GM19240 (cell line): ENCODE measurements around the gene MRM2.
"Not testable (repeated sequence)": the region's sequence is repeated elsewhere in the genome, so short reads cannot be mapped to it uniquely, and the experiment has no call there.

ENCODE experiments used
- DNase-seq: peaks from one replicate; pipeline ENCODE4 v3.0.0; 2011; ENCODE audit warnings: low spot score; ENCODE audit not compliant: insufficient read length

MRM2 gene

DNA sequence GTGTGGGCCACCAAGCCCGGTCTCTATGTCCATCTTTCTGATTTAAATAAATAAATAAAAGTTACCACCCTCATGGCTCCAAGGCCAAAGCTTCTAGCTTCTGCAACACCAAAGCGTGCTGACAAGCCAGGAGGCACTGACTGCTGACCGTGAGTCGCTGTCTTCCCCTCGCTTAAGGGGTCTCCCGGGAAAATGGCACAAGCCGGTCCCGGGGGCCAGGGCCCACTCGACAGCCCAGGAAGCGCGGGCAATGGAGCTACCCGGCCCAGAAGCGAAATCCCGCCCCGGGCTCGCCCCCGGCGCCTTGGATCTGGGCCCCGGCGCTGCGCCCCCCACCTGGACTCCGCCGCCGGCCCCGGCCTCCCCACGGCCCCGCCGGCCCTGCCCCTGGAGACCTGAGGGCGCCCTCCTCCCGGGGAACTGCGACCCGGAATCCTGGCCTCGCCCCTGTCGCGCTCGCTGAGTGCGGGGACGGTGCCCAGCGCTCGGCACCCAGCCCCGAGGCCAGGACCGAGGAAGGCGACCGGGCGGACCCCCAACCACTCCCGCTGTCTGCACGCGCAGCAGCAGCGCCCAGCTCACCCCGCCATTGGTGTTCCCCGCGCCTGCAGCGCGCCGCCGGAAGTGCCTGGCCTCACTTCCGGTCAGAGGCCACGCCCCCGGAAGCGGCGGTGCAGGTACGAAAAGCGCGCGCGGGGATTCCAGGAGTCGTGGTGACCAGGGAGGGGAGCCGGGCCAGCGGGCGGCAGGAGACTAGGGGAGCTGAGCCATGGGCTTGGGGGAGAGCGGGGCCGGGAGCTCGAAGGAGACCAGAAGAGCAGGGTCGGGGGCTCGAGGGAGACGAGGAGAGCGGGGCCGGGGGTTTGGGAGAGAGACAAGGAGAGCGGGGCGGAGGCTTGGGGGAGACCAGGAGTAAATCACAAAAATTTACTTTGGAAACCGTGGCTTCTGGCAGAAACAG is at the start of gene MRM2, which contains the start of gene NUDT1:
MRM2 (minus strand) TSS at position 626 of the 961 bp plus-strand sequence; CDS start at position 590, 36 bp downstream.
NUDT1 (plus strand) TSS at position 647 of the 961 bp plus-strand sequence. CDS start 2,349 bp downstream, outside the sequence.
- DNase-seq: peak; percentile 82

DNA sequence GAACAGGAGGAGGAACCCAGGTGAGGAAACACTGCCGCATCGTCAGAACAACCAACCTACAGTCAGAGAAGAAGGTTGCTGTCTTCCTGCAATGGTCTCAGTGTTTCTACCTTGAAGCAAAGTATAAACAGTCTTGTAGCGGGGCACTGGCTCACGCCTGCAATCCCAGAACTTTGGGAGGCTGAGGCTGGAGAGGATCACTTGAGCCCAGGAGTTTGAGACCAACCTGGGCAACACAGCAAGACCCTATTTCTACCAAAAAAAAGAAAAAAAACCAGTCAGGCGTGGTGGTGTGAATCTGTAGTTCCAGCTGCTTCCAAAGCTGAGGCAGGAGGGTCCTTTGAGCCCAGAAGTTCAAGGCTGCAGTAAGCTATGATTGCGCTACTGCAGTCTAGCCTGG is 48.9 kb upstream of the MRM2 start:
- no peak for DNase-seq

DNA sequence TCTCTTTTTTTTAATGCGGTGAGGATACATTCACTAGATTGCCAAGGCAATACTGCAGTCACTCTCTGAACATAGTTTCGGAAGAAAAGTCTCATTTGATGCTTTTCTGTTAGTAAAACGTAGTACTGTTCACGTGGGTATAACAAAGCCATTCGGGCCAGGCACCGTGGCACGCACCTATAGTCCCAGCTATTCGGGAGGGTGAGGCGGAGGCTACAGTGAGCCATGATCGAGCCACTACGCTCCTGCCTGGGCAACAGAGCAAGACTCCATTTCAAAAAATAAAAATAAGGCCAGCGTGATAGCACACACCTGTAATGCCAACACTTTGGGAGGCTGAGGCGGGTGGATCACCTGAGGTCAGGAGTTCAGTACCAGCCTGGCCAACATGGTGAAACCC is 47.6 kb upstream of the MRM2 start:
- no peak for DNase-seq

DNA sequence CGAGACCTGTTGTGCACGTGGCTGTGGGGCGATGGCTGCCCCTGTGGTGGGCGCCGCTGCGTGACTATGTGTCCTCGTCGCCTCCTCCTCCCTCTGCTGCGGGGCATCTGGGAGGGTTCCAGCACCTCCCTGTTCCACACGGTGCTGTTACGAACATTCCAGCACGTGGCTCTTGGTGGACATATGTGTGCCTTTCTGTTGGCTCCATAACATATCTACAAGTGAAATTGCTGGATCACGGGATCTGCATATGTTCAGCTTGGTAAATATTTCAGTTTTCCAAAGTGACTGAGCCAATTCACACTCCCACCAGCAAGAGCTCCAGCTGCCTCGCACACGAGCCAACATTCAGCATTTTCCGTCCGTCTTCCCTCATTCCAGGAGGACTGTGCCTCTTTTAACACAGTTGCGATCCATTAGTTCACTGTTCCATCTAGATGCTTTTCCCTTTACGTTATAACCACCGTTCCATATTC is 47.1 kb upstream of the MRM2 start:
- DNase-seq: no peak

DNA sequence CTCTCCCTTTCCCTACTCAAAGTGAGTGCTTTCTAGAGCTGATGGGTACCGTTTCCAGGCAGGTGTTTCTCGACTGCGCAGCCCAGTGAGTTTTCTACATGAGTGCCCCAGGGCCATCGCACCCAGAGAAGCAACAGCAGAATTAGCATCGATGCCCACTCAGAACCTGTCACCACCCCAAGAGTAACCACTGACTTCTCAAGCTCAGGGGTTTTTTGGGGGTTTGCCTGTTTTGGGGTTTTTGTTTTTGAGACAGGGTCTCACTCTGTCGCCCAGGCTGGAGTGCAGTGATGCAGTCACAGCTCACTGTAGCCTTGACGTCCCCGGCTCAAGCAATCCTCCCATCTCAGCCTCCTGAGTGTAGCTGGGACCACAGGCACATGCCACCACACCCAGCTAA is 46.5 kb upstream of the MRM2 start:
- DNase-seq: no peak

DNA sequence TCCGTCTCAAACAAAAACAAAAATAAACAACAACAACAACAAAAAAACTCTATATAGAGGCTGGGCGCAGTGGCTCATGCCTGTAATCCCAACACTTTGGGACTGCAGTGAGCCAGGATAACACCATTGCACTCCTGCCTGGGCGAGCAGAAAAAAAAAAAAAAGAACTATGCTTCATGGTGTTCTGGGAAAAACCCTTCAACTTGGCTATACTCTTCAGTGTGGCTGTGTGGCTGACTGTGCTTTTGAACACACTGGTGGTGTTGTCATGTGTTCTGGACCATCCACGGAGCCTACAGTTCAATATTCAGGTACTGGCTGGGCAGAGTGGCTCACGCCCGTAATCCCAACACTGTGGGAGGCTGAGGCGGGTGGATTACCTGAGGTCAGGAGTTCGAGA is 45.7 kb upstream of the MRM2 start:
- DNase-seq: no peak

DNA sequence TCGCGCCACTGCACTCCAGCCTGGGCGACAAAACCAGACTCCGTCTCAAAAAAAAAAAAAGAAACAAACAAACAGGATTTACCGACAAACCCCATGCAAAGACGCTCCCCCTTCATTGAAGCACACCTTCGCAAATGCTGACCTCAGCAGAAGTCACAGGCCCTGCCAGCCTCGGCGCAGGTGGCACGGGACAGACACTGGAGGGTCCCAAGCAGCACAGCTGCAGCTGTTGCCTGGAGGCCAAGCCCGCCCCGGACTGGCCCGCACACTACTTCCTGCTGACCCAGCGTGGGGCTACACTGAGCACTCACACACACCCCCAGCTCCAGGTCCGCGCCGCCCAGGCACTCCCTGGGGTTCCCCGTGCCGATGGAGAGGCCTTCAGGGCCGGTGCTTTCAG is 41.1 kb upstream of the MRM2 start:
- no peak for DNase-seq

DNA sequence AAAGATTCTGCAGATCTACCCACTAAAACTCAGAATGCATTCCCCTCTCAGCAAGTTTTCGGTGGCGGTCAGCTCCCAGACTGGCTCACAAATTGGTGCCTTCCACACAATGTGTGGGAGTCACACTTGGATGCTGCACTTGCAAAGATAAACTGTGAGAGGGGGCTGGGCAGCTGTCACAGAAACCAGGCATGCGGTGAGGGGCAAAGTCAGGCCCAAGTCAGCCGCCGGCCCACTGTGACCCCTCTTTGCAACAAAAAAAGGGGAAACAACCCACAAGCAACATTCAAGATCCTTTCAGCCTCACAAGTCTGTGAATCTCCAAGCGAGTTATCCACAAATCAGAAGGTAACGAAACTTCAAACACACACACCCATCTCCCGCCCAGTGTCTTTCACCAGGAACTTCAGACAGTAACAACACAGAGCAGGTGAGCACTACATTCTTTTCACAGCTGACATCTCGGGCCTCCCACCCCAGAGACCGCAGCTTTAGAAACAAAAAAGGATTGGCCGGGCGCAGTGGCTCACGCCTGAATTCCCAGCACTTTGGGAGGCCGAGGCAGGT is 40.3 kb upstream of the MRM2 start:
- no peak for DNase-seq

DNA sequence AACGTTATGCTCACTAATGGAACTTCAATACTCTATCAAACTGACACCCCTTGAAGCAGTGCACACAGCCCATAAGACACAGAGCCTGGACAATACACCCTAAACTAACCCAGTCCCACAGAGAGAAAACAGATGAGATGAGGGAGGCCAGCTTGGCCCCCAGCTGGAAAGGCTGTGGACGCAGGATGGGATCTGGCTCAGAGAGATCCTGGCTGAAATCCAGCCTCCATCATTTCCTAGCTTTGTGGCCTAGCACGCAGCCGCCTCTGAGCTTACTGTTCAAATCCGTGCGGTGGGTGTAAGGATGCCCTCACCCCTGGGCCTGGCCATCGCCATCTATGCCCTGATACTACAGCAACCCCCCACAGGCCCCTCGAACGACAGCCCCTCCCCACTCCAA is 39.5 kb upstream of the MRM2 start:
- DNase-seq: no peak

DNA sequence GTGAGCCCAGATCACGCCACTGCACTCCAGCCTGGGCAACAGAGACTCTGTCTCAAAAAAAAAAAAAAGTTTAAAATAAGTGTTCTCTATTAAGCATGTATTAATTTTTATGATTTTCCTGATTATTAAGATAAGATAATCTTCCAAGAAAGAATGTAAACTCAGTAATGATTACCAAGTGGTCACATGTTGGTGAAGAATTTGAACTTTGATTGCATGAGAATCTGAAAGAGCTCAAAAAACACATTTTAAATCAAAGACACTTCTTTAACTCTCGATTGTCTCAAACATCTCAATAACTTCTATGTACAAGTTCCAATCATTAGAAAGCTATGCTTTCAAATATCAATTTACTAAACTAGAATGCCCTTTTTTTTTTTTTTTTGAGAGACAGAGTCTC is 38.4 kb upstream of the MRM2 start:
- no peak for DNase-seq

DNA sequence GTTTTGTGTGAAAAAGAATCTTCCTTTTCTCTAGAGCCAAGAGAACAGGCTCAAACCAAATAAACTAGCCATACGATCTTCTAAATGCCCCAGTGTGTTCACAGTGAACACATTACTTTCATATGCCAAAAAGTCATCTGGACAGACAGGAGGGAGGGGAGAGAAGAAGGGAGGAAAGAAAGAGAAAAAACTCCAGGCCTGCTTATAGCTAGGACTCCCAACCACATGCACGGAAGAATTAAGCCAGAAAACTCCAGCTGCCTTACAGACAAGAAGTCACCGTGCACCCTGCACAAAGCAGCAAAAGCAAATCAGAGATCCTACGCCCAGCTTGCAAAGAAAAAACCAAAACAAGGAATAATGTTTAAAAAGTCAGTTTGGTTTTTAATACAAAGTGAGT is 37.9 kb upstream of the MRM2 start:
- DNase-seq: no peak

DNA sequence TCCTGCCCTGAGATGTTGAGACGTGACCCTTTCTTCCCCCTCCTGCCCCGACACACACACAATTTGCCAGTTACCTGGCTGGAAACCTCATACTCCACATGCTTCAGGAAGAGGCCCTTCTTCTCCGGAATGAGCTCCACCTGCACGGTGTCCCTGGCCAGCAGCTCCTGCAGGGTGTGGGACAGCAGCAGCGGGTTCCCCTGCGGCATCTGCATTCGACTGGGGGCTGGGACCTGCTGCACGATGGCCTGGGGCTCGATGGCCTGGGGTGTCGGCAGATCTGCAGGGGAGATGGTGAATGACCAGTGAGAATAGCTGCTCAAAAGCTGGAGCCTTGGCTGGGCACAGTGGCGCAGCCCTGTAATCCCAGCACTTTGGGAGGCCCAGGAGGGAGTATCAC is 36.0 kb upstream of the MRM2 start:
- no peak for DNase-seq

DNA sequence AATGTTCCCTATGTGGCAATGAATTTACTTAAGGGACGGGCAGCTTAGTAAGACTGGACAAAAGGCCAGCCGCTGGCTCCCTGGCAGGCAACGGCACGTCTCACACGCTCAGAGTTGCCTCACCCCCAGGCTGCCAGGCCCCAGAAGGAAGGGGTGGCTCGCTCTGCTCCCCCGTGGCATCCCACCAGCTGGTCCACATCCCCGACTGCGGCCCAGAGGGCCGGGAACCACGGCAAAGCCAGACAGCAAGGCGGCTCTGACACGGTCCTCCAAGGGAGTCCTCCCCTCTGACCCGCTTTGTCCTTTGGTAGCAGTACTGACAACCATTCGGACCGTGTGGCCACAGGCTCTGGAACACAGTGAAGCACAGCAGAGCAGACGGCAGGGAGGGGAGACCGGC is 34.1 kb upstream of the MRM2 start:
- no peak for DNase-seq

DNA sequence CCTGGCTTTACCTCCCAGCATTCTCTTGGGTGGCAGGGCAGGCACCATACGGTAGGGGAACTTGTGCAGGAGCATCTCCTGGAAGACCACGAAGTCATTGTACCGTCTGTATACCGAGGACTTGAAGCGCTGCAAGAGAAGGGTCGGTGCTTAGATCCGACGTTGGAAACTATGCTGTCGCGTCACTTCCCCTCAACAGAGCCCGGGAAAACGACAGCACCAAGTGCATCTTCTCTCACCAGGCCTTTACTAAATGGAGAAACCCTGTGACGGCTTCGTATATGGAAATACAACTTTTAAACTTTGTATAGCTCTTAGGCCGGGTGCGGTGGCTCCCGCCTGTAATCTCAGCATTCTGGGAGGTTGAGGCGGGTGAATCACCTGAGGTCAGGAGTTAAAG is 33.1 kb upstream of the MRM2 start:
- DNase-seq: no peak

DNA sequence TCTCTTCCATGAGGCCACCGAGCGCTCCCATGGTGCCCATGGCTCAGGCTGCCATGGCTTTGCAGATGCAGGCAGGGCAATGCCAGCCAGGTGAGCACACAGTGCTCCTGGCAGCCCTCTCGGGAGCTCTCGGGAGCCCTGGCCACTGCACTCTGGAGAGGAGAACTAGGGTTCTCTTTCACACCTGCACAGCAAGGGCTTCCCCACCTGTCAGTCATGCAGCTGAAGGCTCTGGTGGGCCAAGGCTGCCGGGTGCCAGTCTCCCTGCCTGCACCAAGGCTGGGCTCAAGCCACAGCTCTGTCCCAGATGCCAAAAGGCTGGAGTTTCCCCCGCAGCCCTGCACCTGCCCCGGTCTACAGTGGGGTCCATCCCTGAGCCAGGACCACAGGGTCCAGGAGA is 32.7 kb upstream of the MRM2 start:
- no peak for DNase-seq

DNA sequence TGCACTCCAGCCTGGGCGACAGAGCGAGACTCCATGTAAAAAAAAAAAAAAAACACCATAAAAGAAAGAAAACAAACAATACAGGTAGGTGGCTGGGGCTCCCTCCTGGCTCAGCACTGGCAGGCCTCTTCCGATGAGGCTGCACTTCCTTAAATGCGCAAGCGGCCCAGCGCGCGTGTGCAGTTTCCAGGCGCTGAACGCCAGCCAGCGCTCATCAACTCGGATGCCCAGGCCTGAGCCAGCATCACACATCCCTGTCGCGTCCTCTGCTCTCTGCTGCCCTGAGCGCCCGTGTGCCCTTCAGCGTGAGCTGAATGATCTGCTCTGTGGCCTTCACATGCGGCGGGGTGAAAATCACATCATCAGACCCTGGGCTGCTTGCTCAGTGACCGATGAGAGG is 31.9 kb upstream of the MRM2 start:
- DNase-seq: no peak

DNA sequence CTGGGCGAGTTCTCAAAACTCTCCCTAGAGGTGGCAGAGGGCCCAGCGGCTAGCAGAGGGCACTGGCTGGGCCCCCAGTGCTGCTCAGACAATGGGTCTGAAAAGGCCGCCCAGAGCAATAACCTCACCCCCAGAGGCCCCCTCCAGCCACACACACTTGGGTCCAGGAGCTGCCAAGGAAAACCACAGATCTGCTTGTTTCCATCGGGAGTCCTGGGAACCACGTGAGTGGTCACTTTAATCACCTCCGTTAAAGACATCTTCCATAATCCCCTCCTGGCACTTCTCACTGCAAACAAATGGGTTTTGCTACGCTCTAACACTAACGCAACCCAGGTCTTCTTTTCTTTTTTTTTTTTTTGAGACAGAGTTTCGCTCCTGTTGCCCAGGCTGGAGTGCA is 30.0 kb upstream of the MRM2 start:
- no peak for DNase-seq

DNA sequence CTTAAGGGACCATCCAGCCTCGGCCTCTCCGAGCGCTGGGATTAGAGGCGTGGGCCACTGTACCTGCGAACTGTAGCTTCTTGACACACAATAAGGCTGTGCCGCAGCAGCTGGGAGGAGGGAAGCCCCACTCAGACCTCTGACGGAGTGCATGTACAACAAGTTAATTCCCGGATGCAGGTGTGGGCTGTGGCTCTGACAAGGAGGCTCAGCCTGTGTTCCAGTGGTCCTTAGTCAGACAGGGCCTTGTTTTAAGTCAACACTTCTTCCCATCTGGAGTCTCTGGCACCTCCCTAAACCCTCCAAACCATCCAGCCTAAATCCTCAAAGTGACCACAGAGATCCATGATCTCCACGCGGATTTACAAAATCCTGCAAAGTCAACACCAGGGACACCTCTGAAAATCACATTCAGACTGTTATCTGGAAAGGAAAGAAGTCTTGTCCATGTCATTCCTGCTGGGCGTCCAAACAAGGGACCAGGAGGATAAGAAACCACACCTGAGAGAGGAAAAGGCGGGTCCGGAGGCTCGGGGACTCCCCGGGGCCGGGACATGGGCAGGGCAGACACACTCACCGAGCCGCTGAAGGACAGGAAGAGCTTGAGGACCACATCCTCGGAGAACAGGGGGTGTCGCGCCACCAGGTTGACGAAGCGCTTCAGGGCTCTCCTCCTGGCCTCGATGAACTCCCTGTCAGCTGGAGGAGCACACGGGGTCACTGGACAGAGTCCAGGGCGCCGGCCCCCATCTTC is 29.4 kb upstream of the MRM2 start:
- no peak for DNase-seq

DNA sequence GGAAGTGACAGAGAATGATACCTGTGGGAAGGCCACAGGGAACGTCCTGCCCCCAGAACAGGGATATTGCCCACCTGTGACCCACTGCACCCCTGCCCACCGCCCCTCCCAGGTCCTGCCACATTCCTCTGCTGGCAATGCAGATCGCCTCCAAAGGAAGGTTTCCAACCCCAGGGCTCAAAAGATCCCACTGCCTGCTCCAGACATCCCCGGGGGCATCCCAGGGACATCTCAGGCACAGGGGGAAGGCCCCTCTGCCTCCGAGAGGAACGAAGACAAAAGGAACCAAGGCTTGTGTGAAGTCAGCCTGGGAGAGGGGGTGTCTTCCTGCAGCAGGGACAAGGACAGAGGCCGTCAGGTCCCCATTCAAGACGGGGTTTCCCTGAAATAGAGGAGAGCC is 28.5 kb upstream of the MRM2 start:
- DNase-seq: no peak

DNA sequence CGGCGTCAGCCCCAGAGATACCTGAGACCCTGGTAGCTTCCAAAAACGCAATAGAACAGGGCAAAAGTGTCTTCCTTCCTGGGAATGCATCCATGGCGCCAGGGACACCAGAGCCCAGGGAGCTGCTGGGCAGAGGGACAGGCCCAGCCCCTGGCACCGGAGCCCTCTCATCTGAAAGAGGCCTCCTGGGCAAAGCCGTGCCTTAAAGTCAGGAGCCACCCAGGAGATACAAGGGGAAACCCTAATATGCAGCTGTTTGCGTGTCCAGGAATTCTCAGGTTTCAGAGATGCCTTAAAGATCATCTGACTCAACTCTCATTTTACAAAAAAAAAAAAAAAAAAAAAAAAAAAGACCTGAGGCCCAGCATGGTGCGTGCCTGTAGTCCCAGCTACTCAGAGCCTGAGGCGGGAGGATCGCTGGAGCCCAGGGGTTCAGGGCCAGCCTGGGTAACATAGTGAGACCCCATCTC is 28.0 kb upstream of the MRM2 start:
- DNase-seq: no peak

DNA sequence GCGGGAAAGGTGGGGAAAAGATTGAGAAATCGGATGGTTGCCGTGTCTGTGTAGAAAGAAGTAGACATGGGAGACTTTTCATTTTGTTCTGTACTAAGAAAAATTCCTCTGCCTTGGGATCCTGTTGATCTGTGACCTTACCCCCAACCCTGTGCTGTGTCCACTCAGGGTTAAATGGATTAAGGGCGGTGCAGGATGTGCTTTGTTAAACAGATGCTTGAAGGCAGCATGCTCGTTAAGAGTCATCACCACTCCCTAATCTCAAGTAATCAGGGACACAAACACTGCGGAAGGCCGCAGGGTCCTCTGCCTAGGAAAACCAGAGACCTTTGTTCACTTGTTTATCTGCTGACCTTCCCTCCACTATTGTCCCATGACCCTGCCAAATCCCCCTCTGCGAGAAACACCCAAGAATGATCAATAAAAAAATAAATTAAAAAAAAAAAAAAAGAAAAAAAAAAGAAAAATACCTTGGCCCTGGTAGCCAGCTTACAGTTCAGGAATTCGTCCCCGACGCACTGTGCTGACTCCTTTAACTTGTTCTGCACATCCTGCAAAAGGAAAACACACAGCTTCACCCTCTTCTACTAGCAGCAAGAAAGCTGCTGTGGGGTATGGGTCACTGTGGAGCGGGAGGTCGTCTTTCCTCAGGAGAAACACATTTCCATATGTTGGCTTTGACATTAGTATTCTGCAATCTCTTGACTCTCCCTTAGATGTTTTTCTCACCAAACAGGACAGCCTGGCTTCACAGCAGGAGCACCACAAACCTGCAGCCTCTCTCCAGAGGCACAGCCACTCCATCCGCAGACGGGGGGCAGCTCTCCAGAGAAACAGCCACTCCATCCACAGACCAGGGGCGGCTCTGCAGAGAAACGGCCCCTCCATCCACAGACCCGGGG is 27.3 kb upstream of the MRM2 start:
- DNase-seq: not testable (repeated sequence)
